Epithelial cell of proximal tubule (primary cell): ENCODE measurements around the gene KCNAB1. TPM values are rescaled to one million over a fixed set of nuclear protein-coding genes. Genes with fewer than 3 reads are reported as not detected.

ENCODE experiments used
- DNase-seq: peaks from one replicate; pipeline ENCODE4 v3.0.0-alpha.2; 2011; ENCODE audit warnings: low read depth
- H3K4me3 ChIP-seq: 2 replicates; pipeline ENCODE4 v1.5.1; 2011; ENCODE audit warnings: low read depth, mild to moderate bottlenecking, low read length
- total RNA-seq: library from RNA; depleted of rRNA; stranded (reverse); fragments of >200 nt; gene quantifications from 2 replicates; pipeline ENCODE4 v1.2.3, GENCODE V29; 2015
- TF ChIP-seq, protein P1 (sequence below): conservative IDR thresholded peaks from 2 replicates; pipeline ENCODE4 v1.5.1; 2012; ENCODE audit warnings: low read depth, mild to moderate bottlenecking, low read length

Gene KCNAB1
- total RNA-seq, 1 donor from 2014 or later: not detected

DNA sequence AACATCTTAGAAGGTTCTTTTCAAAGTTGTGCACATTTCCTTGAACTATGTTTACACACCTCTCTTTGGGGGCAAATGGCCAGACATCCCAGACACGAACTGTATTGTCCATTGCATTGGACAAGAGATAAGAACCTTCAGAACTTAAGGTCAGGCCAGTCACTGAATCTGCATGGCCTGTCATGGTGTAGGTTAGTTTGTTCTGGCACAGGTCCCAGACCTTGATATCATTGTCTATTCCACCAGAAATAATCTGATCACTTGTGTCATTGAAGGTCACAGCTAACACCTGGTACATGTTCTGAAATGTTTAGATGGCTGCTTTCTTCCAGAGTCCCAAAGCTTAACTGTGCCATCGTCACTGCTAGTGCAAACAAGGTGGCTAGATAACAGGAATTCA, 55.7 kb downstream of the KCNAB1 start:
- TF ChIP-seq, protein P1, sequence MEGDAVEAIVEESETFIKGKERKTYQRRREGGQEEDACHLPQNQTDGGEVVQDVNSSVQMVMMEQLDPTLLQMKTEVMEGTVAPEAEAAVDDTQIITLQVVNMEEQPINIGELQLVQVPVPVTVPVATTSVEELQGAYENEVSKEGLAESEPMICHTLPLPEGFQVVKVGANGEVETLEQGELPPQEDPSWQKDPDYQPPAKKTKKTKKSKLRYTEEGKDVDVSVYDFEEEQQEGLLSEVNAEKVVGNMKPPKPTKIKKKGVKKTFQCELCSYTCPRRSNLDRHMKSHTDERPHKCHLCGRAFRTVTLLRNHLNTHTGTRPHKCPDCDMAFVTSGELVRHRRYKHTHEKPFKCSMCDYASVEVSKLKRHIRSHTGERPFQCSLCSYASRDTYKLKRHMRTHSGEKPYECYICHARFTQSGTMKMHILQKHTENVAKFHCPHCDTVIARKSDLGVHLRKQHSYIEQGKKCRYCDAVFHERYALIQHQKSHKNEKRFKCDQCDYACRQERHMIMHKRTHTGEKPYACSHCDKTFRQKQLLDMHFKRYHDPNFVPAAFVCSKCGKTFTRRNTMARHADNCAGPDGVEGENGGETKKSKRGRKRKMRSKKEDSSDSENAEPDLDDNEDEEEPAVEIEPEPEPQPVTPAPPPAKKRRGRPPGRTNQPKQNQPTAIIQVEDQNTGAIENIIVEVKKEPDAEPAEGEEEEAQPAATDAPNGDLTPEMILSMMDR: no peak
- DNase-seq: no peak
- H3K4me3 ChIP-seq: no peak overlapping the region

DNA sequence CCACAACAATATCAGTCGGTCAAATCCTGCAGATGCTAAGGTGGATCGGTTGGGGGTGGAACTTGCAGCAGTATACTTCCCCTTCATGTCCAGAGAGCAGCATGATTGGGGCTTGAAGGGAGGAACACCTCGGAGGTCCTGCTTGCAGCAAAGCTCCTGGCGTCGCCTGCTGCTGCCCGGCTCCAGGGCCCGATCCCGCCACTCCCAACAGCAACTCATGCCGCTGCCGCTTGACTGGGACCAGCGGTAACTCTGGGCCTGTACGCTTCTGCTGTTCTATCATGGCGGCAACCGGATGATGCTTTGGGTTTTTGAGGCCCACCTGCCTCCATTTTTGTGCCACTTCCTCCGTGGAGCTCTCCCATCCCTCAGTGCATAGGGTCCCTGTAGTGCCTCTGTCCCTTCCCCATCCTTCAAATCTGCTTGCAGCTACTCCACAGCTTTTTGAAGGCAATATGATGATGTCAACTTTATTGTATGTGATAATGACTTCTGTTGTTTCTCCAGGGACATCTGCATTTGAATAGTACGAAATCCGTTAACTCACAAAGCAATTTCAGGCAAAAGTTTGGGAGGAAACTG, 56.3 kb downstream of the KCNAB1 start:
- H3K4me3 ChIP-seq: no peak overlapping the region
- DNase-seq: no peak
- TF ChIP-seq, protein P1: no peak

DNA sequence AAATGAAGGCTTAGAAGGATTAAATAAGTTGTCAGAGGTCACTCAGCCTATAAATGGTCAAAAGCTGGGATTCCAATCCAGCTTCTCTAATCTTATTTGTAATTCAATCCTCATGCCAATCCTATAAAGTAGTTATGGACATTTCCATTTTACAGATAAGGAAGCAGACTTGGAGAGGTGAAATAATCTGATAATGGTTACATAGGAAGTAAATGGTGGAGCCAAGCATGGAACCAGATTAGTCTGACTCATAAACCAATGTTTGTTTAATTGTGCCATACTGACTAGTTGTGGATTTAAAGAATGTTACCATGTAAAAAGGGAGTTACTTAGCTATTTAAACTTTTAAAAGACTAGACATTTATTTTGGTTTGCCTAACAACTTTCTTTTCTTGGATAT, 59.7 kb downstream of the KCNAB1 start:
- H3K4me3 ChIP-seq: no peak overlapping the region
- no peak for DNase-seq
- TF ChIP-seq, protein P1: no peak

DNA sequence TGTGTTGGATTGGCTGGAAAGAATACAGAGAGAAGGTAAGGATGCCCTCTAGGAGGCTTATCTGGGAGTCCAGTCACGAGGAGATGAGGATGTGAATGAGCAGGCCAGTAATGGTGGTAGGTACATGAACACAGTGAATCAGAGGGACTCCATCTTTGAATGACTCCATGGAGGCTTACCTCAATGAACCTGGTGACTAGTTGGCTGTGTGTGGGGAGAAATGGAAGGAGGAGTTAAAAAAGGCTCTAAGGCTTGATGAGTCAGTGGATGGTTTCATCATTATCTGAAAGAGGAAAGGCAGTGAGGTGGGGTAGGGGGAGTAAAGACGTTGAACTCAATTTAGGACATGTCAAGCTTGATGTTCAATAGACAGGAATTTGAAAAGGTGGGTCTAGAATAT, 61.1 kb downstream of the KCNAB1 start:
- peak; percentile 71 for DNase-seq
- H3K4me3 ChIP-seq: no peak overlapping the region
- TF ChIP-seq, protein P1: no peak

DNA sequence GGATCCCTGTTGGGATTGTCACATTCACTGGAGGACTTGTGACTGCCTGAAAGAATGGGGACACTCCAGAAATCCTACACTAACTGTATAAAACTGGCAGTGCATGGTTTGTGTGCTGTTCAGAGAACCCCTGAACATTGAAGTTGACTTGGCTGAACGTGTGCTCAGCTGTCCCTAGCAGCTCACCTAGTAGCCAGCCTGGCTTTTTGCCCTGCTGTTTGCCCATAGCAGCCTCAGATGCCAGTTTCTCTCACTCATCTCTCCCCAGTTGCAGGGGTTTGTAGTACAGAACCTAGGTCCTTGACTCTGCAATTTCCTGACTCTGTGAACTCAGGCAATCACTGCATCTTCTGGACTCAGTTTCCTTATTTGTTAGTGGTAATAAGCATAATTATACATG, 63.0 kb downstream of the KCNAB1 start:
- H3K4me3 ChIP-seq: no peak overlapping the region
- TF ChIP-seq, protein P1: no peak
- DNase-seq: no peak

DNA sequence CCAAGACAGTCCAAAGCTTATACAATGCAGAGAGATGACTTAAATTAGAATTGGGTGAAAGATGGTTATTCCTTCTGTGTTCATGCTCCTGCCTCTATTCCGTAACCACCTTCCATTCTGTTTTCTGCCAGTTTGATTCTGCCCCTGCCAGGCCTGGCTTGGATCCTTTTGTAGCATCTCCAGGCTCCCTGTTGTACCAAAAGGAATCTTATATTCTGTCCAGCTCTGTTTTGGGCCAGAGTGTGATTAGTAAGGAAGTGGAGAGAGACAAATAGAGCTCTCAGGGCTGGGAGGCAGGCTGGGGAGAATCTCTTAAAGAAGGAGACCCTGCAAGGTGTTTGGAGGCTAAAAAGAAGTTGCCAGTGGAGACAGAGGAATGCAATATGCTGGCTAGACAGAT, 63.8 kb downstream of the KCNAB1 start:
- H3K4me3 ChIP-seq: no peak overlapping the region
- TF ChIP-seq, protein P1: no peak
- no peak for DNase-seq

DNA sequence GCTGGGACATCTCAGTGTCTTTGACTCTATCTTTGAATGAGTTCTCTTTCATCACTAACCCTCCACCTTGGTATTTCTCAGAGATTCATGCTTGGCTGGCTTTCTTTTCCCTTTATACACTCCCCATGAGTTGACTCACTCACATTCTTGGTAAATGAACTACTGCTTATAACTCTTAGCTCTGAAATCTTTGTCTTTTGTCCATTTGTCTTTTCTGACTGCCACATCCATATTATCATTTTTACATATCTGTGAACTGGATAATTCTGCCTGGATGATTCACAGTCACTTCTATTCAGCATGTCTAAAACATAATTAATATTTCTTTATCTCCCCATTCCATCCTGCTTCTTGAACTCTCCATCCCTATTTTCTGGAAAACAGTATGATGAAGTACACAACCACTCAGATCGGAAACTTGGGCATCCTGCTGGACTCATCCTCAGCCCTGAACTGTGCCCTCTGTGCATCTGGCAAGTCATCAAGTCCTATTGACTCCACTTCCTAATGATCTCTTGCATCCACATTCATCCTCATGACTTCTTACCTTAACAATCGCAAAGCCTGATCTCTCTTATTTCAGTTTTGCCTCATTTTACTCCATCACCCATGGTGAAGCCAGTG, 66.9 kb downstream of the KCNAB1 start:
- H3K4me3 ChIP-seq: no peak overlapping the region
- TF ChIP-seq, protein P1: no peak
- DNase-seq: peak; percentile 76
